GM12801 (cell line): ENCODE data around the gene XKR7.

Source experiments
- TF ChIP-seq, protein P1 (sequence below): IDR thresholded peaks from one replicate; pipeline ENCODE4 v1.5.1; 2011; ENCODE audit warnings: control low read depth; ENCODE audit not compliant: insufficient read length; ENCODE audit errors: extremely low read depth

XKR7 gene

DNA sequence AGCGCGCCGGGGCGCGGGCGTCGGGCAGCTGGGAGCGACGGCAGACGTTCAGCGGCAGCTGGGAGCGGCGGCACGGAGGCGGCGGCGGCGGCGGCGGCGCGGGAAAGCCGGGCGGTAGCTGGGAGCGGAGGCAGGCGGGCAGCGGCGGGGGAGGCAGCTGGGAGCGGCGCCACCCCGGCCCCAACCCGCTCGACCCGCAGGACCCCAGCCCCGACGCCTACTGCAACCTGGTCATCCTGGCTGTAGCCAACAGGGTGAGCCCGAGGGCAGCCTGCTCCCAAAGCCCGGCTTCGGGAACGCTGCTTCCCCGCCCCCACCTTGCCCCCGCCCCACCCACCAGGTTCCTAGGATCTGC, 51.2 kb downstream of the XKR7 start:
- TF ChIP-seq, protein P1, sequence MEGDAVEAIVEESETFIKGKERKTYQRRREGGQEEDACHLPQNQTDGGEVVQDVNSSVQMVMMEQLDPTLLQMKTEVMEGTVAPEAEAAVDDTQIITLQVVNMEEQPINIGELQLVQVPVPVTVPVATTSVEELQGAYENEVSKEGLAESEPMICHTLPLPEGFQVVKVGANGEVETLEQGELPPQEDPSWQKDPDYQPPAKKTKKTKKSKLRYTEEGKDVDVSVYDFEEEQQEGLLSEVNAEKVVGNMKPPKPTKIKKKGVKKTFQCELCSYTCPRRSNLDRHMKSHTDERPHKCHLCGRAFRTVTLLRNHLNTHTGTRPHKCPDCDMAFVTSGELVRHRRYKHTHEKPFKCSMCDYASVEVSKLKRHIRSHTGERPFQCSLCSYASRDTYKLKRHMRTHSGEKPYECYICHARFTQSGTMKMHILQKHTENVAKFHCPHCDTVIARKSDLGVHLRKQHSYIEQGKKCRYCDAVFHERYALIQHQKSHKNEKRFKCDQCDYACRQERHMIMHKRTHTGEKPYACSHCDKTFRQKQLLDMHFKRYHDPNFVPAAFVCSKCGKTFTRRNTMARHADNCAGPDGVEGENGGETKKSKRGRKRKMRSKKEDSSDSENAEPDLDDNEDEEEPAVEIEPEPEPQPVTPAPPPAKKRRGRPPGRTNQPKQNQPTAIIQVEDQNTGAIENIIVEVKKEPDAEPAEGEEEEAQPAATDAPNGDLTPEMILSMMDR, result no peak

- TF ChIP-seq, protein P1, result no peak
Measured at GRCh38 chr20:32019563-32020463, 51.9 kb downstream of the XKR7 start.

DNA sequence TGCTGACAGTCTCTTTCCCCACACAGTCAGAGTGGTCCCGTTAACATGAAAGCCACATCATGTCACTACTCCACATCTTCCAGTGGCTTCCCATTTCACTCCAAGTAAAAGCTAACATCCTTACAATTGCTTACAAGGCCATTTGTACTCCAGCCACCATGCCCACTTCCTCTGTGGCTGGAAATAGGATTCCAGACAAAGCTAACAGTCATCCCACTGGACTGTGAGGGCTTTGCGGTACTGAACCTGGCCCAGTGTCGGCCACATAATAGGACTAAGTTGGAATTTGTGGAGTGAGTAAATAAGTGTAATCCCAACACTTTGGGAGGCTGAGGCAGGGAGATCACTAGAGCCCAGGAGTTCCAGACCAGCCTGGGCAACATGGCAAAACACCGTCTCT, 53.1 kb downstream of the XKR7 start:
- TF ChIP-seq, protein P1, result no peak

GRCh38 chr20:32024683-32025295, 56.8 kb downstream of the XKR7 start:
- TF ChIP-seq, protein P1, result no peak

DNA sequence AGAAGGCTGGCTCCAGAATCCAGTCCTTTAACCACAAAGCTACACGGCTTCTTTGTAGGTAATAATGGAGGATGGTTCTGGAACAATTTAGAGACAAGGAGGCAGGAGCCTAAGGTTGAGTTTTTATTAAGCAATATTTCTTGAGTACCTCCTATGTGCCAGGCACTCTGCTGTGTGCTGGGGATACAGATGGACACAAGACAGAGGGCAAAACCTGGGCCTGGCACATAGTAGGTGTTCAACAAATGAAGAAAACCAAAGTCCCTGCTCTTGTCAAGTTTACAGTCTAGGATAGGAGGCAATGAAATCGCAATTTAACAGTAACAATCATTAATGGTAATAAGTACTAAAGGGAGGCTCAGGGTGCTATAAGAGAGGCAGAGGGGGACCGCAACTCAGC, 59.7 kb downstream of the XKR7 start:
- TF ChIP-seq, protein P1, result no peak

- TF ChIP-seq, protein P1, result no peak
Measured at GRCh38 chr20:32028647-32029372, 60.9 kb downstream of the XKR7 start.

DNA sequence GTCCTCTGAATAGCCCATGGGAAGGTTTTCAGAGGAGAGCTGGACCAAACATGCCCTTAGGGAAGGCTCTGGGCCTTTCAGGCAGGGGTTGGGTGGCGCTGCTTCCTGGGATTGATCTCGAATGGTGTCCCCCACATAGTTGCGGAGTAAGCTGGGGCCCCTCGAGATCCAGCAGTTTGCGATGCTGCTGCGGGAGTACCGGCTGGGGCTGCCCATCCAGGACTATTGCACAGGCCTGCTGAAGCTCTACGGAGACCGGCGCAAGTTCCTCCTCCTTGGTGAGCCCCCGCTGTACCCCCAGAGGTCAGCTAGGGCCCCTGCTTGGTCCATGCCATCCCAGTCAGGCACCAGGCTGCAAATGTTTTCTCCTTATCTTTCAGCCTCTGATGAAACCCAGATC, 61.6 kb downstream of the XKR7 start:
- TF ChIP-seq, protein P1, result no peak
